Fibroblast of the aortic adventitia (primary cell): ENCODE measurements around the gene NIT1. TPM values are rescaled to one million over a fixed set of nuclear protein-coding genes. Genes with fewer than 3 reads are reported as not detected.
A peak's percentile ranks its signal among the peaks of the same experiment; 100 is the strongest.

Experiments used
- DNase-seq: peaks from one replicate; pipeline ENCODE4 v3.0.0-alpha.2; 2010; ENCODE audit warnings: low read depth
- H3K4me3 ChIP-seq: 2 replicates; pipeline ENCODE4 v1.5.1; 2011; ENCODE audit warnings: low read depth, mild to moderate bottlenecking, control low read depth, low read length, moderate library complexity
- CTCF ChIP-seq: IDR thresholded peaks from 2 replicates; pipeline ENCODE4 v1.5.1; 2011; ENCODE audit warnings: mild to moderate bottlenecking, low read length, control low read depth, inconsistent platforms; ENCODE audit not compliant: insufficient read depth
- total RNA-seq: library from RNA; depleted of rRNA; stranded (reverse); fragments of >200 nt; gene quantifications from 2 replicates; pipeline ENCODE4 v1.2.3, GENCODE V29; 2012; ENCODE audit warnings: low replicate concordance

Gene NIT1
- total RNA-seq, 1 donor = 18.3 TPM

GRCh38 chr1:161153682-161154337, 35.9 kb downstream of the NIT1 start, which contains the start of gene UFC1:
Gene UFC1 (plus strand): TSS chr1:161153978. CDS start chr1:161153998, 20 bp downstream.
- peak; percentile 93 for DNase-seq
- peak within 1 kb of the TSS; percentile 98 for H3K4me3 ChIP-seq
- TF ChIP-seq CTCF = no peak

GRCh38 chr1:161157867-161158266, 40.0 kb downstream of the NIT1 start:
- no peak for TF ChIP-seq CTCF
- DNase-seq = no peak
- H3K4me3 ChIP-seq = no peak overlapping the region

GRCh38 chr1:161158316-161159010, 40.6 kb downstream of the NIT1 start:
- no peak for DNase-seq
- peak overlapping the region; percentile 91 for H3K4me3 ChIP-seq
- no peak for TF ChIP-seq CTCF

GRCh38 chr1:161159087-161159912, 41.4 kb downstream of the NIT1 start, which contains the start of gene USP21:
Gene USP21 (plus strand): TSS chr1:161159500. CDS start chr1:161160641, 1,141 bp downstream.
- peak within 1 kb of the TSS; percentile 91 for H3K4me3 ChIP-seq
- TF ChIP-seq CTCF = peak; percentile 64
- peak; percentile 87 for DNase-seq

GRCh38 chr1:161159913-161160243, 42.0 kb downstream of the NIT1 start:
- H3K4me3 ChIP-seq = peak overlapping the region; percentile 91
- TF ChIP-seq CTCF = no peak
- no peak for DNase-seq

GRCh38 chr1:161160671-161161145, 42.8 kb downstream of the NIT1 start:
- H3K4me3 ChIP-seq = peak overlapping the region; percentile 10
- TF ChIP-seq CTCF = no peak
- DNase-seq = no peak
